Measurements from ENCODE around the gene SUPV3L1. TPM values are rescaled to one million over a fixed set of nuclear protein-coding genes. Genes with fewer than 3 reads are reported as not detected.

SUPV3L1 gene
- total and polyA plus RNA-seq, 4 donors: 17.0 to 52.7 (median 23.2) TPM

DNA sequence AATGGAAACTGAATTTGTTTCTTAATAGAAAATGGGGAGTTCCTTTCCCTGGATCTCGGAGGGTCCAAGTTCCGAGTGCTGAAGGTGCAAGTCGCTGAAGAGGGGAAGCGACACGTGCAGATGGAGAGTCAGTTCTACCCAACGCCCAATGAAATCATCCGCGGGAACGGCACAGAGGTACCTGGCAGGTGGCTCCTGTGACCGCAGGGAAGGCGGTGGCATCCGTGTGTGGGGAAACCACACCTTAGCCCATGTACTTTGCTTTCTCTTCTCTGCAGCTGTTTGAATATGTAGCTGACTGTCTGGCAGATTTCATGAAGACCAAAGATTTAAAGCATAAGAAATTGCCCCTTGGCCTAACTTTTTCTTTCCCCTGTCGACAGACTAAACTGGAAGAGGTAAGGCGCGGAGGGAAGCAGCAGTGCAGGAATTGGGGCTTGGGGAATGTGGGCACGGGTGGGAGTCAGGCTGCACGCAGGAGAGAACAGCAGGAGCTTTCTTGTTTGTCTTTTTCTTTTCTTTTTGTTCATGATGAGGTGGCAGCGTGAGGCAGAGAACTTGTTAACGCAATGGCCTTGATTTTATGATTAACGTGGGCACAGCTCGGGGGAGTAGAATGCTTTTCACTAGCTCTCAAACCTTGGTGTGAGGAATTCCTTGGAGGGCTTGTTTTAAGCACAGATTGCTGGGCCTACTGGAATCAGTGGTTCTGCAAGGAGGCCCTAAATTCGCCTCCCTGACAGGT is 52.9 kb downstream of the SUPV3L1 start:
- WGBS, 2 donors: 89 to 90% methylated on average over 22 of the region's 22 CpGs
- TF ChIP-seq, protein P1, sequence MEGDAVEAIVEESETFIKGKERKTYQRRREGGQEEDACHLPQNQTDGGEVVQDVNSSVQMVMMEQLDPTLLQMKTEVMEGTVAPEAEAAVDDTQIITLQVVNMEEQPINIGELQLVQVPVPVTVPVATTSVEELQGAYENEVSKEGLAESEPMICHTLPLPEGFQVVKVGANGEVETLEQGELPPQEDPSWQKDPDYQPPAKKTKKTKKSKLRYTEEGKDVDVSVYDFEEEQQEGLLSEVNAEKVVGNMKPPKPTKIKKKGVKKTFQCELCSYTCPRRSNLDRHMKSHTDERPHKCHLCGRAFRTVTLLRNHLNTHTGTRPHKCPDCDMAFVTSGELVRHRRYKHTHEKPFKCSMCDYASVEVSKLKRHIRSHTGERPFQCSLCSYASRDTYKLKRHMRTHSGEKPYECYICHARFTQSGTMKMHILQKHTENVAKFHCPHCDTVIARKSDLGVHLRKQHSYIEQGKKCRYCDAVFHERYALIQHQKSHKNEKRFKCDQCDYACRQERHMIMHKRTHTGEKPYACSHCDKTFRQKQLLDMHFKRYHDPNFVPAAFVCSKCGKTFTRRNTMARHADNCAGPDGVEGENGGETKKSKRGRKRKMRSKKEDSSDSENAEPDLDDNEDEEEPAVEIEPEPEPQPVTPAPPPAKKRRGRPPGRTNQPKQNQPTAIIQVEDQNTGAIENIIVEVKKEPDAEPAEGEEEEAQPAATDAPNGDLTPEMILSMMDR (IDR thresholded peaks at IDR 0.05; ENCODE audit: control extremely low read depth, extremely low read depth): no peak
- ATAC-seq (ENCODE audit: insufficient read depth, low FRiP score): no peak
- DNase-seq: no peak
- H3K36me3 ChIP-seq (ENCODE audit: control insufficient read depth in 4 of 4, insufficient read depth in 4 of 4, low read length in 4 of 4): no peaks in the 10 kb centered on the region
- no peak overlapping the region for H3K27ac ChIP-seq (ENCODE audit: low read depth in 1 of 2, low read length in 1 of 2)
- H3K4me3 ChIP-seq: no peak overlapping the region
- H3K9me3 ChIP-seq (ENCODE audit: control insufficient read depth in 4 of 4, insufficient read depth in 3 of 4, low read length in 3 of 4): no peaks in the 10 kb centered on the region
- no peaks in the 10 kb centered on the region for H3K27me3 ChIP-seq (ENCODE audit: control insufficient read depth in 3 of 3, insufficient read depth in 3 of 3, low read length in 2 of 3)
- H3K4me1 ChIP-seq (ENCODE audit: control insufficient read depth in 5 of 5, insufficient read depth in 5 of 5, low read length in 5 of 5): peaks cover 0 to 5% (median 0%) of the 10 kb centered on the region in 5 donors
- no peak overlapping the region for H3K9ac ChIP-seq (ENCODE audit: insufficient read depth in 1 of 2, low read length in 2 of 2)

DNA sequence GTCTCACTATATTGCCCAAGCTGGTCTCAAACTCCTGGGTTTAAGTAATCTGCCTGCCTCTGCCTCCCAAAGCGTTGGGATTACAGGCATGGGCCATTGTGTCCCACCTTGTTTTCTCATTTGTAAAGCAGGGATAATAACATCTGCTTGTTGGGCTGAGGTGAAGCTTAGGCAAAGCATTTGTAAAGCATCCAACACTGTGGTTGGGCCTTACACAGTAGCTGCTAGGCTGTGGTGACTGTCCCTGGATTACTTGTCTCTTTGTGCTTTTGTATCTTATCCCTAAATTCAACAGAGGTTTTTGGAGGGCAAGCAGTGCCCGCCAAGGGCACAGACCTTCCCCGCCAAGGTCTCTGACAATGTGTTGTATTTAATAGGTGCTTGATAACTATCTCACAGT is 54.4 kb downstream of the SUPV3L1 start:
- H3K9ac ChIP-seq (ENCODE audit: insufficient read depth in 1 of 2, low read length in 2 of 2): no peak overlapping the region
- TF ChIP-seq, protein P1 (IDR thresholded peaks at IDR 0.05; ENCODE audit: control extremely low read depth, extremely low read depth): no peak
- H3K27me3 ChIP-seq (ENCODE audit: control insufficient read depth in 3 of 3, insufficient read depth in 3 of 3, low read length in 2 of 3): no peaks in the 10 kb centered on the region
- H3K4me3 ChIP-seq: no peak overlapping the region
- no peak overlapping the region for H3K27ac ChIP-seq (ENCODE audit: low read depth in 1 of 2, low read length in 1 of 2)
- ATAC-seq (ENCODE audit: insufficient read depth, low FRiP score) (no peak), DNase-seq (no peak)
- 96% methylated on average over 3 of the region's 3 CpGs for WGBS, 2 donors
- H3K4me1 ChIP-seq (ENCODE audit: control insufficient read depth in 5 of 5, insufficient read depth in 5 of 5, low read length in 5 of 5): peaks cover 0 to 5% (median 0%) of the 10 kb centered on the region in 5 donors
- no peaks in the 10 kb centered on the region for H3K36me3 ChIP-seq (ENCODE audit: control insufficient read depth in 4 of 4, insufficient read depth in 4 of 4, low read length in 4 of 4)
- no peaks in the 10 kb centered on the region for H3K9me3 ChIP-seq (ENCODE audit: control insufficient read depth in 4 of 4, insufficient read depth in 3 of 4, low read length in 3 of 4)

DNA sequence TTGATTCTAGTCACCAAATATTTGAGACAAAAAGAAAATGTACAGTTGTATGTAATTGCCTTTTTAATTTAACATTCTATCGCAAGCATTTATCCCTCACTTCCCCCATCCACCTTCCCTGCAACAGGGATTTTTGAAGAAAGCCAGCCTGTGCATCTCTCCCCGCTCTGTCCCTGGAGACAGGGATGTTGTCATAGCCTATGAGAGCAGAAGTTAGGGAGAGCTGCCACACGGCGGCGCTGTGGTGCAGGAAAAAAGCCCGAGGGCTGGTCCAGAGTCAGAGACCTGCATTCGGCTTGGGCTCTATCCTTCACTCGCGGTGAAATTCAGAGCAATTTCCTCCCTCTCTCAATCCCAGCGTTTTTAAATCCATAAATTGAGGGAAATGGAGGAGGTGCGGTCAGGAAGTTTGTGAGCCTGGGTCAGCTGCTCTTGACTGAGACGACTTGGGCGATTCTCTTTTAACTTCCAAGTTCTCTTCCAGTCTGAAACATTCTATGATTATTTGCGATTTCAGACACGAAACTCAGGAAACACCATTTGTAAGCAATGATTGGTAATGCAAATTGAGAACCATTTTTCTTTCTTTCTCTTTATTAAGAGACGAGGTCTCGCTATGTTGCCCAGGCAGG is 57.6 kb downstream of the SUPV3L1 start:
- Histone ChIP-seq H3K27ac (ENCODE audit: low read depth in 1 of 2, low read length in 1 of 2) (no peak overlapping the region), H3K4me1 (ENCODE audit: control insufficient read depth in 5 of 5, insufficient read depth in 5 of 5, low read length in 5 of 5) (peaks cover 0 to 9% (median 0%) of the 10 kb centered on the region in 5 donors), H3K9ac (ENCODE audit: insufficient read depth in 1 of 2, low read length in 2 of 2) (no peak overlapping the region), H3K36me3 (ENCODE audit: control insufficient read depth in 4 of 4, insufficient read depth in 4 of 4, low read length in 4 of 4) (no peaks in the 10 kb centered on the region), H3K9me3 (ENCODE audit: control insufficient read depth in 4 of 4, insufficient read depth in 3 of 4, low read length in 3 of 4) (no peaks in the 10 kb centered on the region), H3K4me3 (no peak overlapping the region), H3K27me3 (ENCODE audit: control insufficient read depth in 3 of 3, insufficient read depth in 3 of 3, low read length in 2 of 3) (no peaks in the 10 kb centered on the region)
- WGBS, 2 donors: 20 to 26% methylated on average over 17 of the region's 17 CpGs
- TF ChIP-seq, protein P1 (IDR thresholded peaks at IDR 0.05; ENCODE audit: control extremely low read depth, extremely low read depth): peak; percentile 97
- peak; percentile 92 for ATAC-seq (ENCODE audit: insufficient read depth, low FRiP score)
- DNase-seq: peak; percentile 86 to 89 (median 89)
